ENCODE results near the gene RALGDS. TPM values are rescaled to one million over a fixed set of nuclear protein-coding genes. Genes with fewer than 3 reads are reported as not detected.

Gene RALGDS
- total and polyA plus RNA-seq, 2 of the 4 experiments (the other 2 are of a cell fraction): 13.1 to 36.9 TPM

DNA sequence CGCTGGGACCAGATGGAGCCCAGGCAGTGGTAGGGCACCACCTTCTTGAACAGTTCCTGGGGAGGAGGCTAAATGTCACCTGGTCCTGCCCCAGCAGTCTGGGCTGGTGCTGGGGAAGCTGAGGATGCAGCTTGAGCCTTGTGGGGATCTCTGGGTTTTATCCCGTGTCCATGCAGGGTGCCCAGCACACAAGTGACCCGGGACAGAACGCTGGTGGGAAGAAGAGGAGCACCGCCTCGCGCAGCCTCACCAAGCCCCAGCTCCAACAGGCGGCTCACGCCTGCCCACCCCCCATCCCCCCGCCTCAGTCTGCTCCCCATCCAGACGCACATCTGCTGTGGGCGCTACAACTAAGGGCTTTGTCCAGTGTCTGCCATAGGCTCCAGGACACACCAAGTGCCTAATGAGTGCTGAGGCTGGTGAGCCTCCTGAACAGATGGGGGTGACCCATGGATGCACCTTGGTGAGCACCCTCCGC lies 13.8 kb downstream of the RALGDS start:
- no peak overlapping the region for H3K14ac ChIP-seq (replicated peaks; ENCODE audit: low read depth, low read length)
- CTCF ChIA-PET: interaction anchor here (3.6 kb wide), 1 partner anchor 37 kb away, joined by 16 read pairs; no protein-coding TSS in a partner anchor
- H4K20me1 ChIP-seq (ENCODE audit: insufficient read depth, low read length): peaks cover 22% of the 10 kb centered on the region
- POLR2A ChIA-PET (ENCODE audit: unreplicated experiment): no interaction called here
- H3K23ac ChIP-seq (ENCODE audit: low read depth, low read length): no peak overlapping the region
- no peaks in the 10 kb centered on the region for H3K9me3 ChIP-seq (ENCODE audit: control insufficient read depth, insufficient read depth, low read length)
- no peak overlapping the region for H3K4me2 ChIP-seq (ENCODE audit: low read depth, low read length)
- peaks cover 55% of the 10 kb centered on the region for H3K36me3 ChIP-seq (ENCODE audit: control insufficient read depth, insufficient read depth, low read length)
- no peak overlapping the region for H2BK15ac ChIP-seq (ENCODE audit: low read depth, low read length)
- no peak overlapping the region for H3K18ac ChIP-seq (ENCODE audit: low read depth, low read length)
- no peak overlapping the region for H2AK9ac ChIP-seq (replicated peaks; ENCODE audit: low read depth, low read length, poor library complexity)
- dilution Hi-C loops (cut with HindIII; ENCODE audit: low sequenced_read_pairs, unreplicated experiment): no loop called here
- H3K79me1 ChIP-seq (ENCODE audit: low read depth in 1 of 2, low read length in 2 of 2): peaks cover 0 to 7% of the 10 kb centered on the region in 2 experiments; a peak in 2 of 4 replicates
- no peak overlapping the region for H3K4me3 ChIP-seq (ENCODE audit: insufficient read depth, low read depth, low read length)
- intact Hi-C loops (cut with micrococcal nuclease): no loop called here
- ATAC-seq (ENCODE audit: low read depth): no peak
- no peak overlapping the region for H4K5ac ChIP-seq (ENCODE audit: low read depth, low read length)
- BruUV-seq (replicated peaks): no TSS peak
- no peak overlapping the region for H2BK5ac ChIP-seq (ENCODE audit: low read depth, low read length, poor library complexity, severe bottlenecking)
- no peaks in the 10 kb centered on the region for H3K9me1 ChIP-seq (ENCODE audit: insufficient read depth, low read length)
- H3K4ac ChIP-seq (ENCODE audit: low read depth, low read length): no peak overlapping the region
- H3K56ac ChIP-seq (ENCODE audit: extremely low read depth, insufficient read depth, low read length): no peak overlapping the region
- H3K27ac ChIP-seq (ENCODE audit: insufficient read depth, low read length): no peak overlapping the region
- no peak overlapping the region for H2AK5ac ChIP-seq (ENCODE audit: low read depth, low read length)
- H3K27me3 ChIP-seq (ENCODE audit: control insufficient read depth, insufficient read depth, low read length): no peaks in the 10 kb centered on the region
- no peak overlapping the region for H4K8ac ChIP-seq (ENCODE audit: low read depth in 2 of 2, low read length in 2 of 2)
- no peak for DNase-seq
- 92% methylated on average over 4 of the region's 13 CpGs; no CpG with 5 or more reads in 1 of the 2 experiments for WGBS, 2 experiments (ENCODE audit: extremely low coverage in 2 of 2, insufficient read length in 1 of 2)
- no peak for TF ChIP-seq ELK1 (IDR thresholded peaks at IDR 0.05; ENCODE audit: borderline replicate concordance, low read depth, low read length)
- no peak for TF ChIP-seq RAD21 (IDR thresholded peaks at IDR 0.05; ENCODE audit: low read length)
- no peak for TF ChIP-seq FOS (IDR thresholded peaks at IDR 0.05; ENCODE audit: low read depth, low read length)
- no peak for TF ChIP-seq NFE2L2 (IDR thresholded peaks at IDR 0.05; ENCODE audit: low read depth, low read length)
- TF ChIP-seq RCOR1 (IDR thresholded peaks at IDR 0.05; ENCODE audit: insufficient replicate concordance, low read length): no peak
- no peaks in the 10 kb centered on the region for H3K4me1 ChIP-seq (ENCODE audit: control insufficient read depth, insufficient read depth, low read length)
- H3K9ac ChIP-seq (ENCODE audit: low read depth, low read length): no peak overlapping the region
- no peak overlapping the region for H2BK120ac ChIP-seq (ENCODE audit: low read depth, low read length)
- no peak overlapping the region for H2BK20ac ChIP-seq (ENCODE audit: low read depth, low read length)
- in situ Hi-C loops (cut with MboI; ENCODE audit: low sequenced_read_pairs): loop anchor here (5.0 kb wide), 1 partner anchor 40 kb away; no protein-coding TSS in a partner anchor
- no peak overlapping the region for H4K91ac ChIP-seq (ENCODE audit: insufficient read depth, low read depth, low read length)
- H2AFZ ChIP-seq (replicated peaks; ENCODE audit: low read length, poor library complexity): no peak overlapping the region

All from IMR-90 (cell line).